ENCODE results near the gene VPS8.

VPS8 gene

GRCh38 chr3:185030399-185030798 lies 218.4 kb downstream of the VPS8 start:
- TF ChIP-seq, protein P1, sequence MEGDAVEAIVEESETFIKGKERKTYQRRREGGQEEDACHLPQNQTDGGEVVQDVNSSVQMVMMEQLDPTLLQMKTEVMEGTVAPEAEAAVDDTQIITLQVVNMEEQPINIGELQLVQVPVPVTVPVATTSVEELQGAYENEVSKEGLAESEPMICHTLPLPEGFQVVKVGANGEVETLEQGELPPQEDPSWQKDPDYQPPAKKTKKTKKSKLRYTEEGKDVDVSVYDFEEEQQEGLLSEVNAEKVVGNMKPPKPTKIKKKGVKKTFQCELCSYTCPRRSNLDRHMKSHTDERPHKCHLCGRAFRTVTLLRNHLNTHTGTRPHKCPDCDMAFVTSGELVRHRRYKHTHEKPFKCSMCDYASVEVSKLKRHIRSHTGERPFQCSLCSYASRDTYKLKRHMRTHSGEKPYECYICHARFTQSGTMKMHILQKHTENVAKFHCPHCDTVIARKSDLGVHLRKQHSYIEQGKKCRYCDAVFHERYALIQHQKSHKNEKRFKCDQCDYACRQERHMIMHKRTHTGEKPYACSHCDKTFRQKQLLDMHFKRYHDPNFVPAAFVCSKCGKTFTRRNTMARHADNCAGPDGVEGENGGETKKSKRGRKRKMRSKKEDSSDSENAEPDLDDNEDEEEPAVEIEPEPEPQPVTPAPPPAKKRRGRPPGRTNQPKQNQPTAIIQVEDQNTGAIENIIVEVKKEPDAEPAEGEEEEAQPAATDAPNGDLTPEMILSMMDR (conservative IDR thresholded peaks at IDR 0.05; ENCODE audit: low read depth, low read length): no peak
- DNase-seq (ENCODE audit: low read depth): no peak
- no peak overlapping the region for H3K4me3 ChIP-seq (ENCODE audit: low read depth, low read length)

DNA sequence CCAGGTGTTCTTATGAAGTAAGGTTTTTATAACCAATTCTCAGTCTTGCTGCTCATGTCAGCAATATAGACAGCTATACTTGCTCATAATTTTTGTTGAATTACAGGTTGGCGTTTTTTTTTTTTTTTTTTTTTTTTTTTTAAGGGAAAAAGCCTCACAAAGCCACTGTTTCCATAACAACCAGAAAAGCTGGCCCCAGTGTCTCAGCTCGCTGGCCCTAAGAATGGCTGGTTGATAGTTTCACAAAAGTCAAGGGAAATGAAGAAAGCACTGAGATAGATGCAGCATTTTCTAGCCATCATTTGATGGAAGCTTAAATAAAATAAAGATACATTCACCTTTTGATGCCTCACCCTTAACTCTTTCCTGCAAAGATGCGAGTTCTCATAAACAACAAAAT lies 219.0 kb downstream of the VPS8 start:
- TF ChIP-seq, protein P1 (conservative IDR thresholded peaks at IDR 0.05; ENCODE audit: low read depth, low read length): no peak
- DNase-seq (ENCODE audit: low read depth): no peak
- H3K4me3 ChIP-seq (ENCODE audit: low read depth, low read length): no peak overlapping the region

GRCh38 chr3:185037801-185038200 lies 225.8 kb downstream of the VPS8 start:
- DNase-seq (ENCODE audit: low read depth): no peak
- TF ChIP-seq, protein P1 (conservative IDR thresholded peaks at IDR 0.05; ENCODE audit: low read depth, low read length): no peak
- no peak overlapping the region for H3K4me3 ChIP-seq (ENCODE audit: low read depth, low read length)

GRCh38 chr3:185040425-185040824 lies 228.5 kb downstream of the VPS8 start:
- TF ChIP-seq, protein P1 (conservative IDR thresholded peaks at IDR 0.05; ENCODE audit: low read depth, low read length): no peak
- no peak overlapping the region for H3K4me3 ChIP-seq (ENCODE audit: low read depth, low read length)
- no peak for DNase-seq (ENCODE audit: low read depth)

- no peak overlapping the region for H3K4me3 ChIP-seq (ENCODE audit: low read depth, low read length)
- DNase-seq (ENCODE audit: low read depth): no peak
- TF ChIP-seq, protein P1 (conservative IDR thresholded peaks at IDR 0.05; ENCODE audit: low read depth, low read length): no peak
Measured at GRCh38 chr3:185041540-185041939, 229.6 kb downstream of the VPS8 start.

- TF ChIP-seq, protein P1 (conservative IDR thresholded peaks at IDR 0.05; ENCODE audit: low read depth, low read length): no peak
- no peak for DNase-seq (ENCODE audit: low read depth)
- no peak overlapping the region for H3K4me3 ChIP-seq (ENCODE audit: low read depth, low read length)
Measured at GRCh38 chr3:185042312-185043050, 230.5 kb downstream of the VPS8 start.

- no peak for DNase-seq (ENCODE audit: low read depth)
- no peak overlapping the region for H3K4me3 ChIP-seq (ENCODE audit: low read depth, low read length)
- TF ChIP-seq, protein P1 (conservative IDR thresholded peaks at IDR 0.05; ENCODE audit: low read depth, low read length): no peak
Measured at GRCh38 chr3:185046164-185046515, 234.2 kb downstream of the VPS8 start.

Measured in choroid plexus epithelial cell (primary cell).